Caco-2 (cell line): Measurements from ENCODE around the gene SLC38A11. TPM values are rescaled to one million over a fixed set of nuclear protein-coding genes. Genes with fewer than 3 reads are reported as not detected.

Experiments
- BruUV-seq: library from RNA; stranded (reverse); fragments of 400-500 nt; replicated peaks from 2 replicates; lab custom pipeline; 2021; lab: Mats Ljungman, UMichigan
- CTCF ChIA-PET: fragments of 300-600 bp; sonication (Branson Sonifier 250); formaldehyde crosslinking; loops from one replicate; lab custom pipeline; 2022; ENCODE audit warnings: antibody characterized with exemption; lab: Charles Lee
- POLR2A ChIA-PET: fragments of 300-600 bp; sonication (Branson Sonifier 250); formaldehyde crosslinking; loops from one replicate; lab custom pipeline; 2022; ENCODE audit warnings: antibody characterized with exemption; lab: Charles Lee
- DNase-seq, 2 experiments: peaks; one replicate each; pipeline versions ENCODE4 v3.0.0 to v3.0.0-alpha.2; 2020 to 2022
- H3K27me3 ChIP-seq: replicated peaks from 2 replicates; pipeline ENCODE4 v1.6.0; 2011; ENCODE audit warnings: low read length; ENCODE audit not compliant: control insufficient read depth, insufficient read depth
- H3K36me3 ChIP-seq: 2 replicates; pipeline ENCODE4 v1.5.1; 2011; ENCODE audit warnings: low read length; ENCODE audit not compliant: control insufficient read depth, insufficient read depth
- H3K4me1 ChIP-seq: fragments of 250-450 bp; sonication (Bioruptor Pico); 2 replicates; pipeline ENCODE4 v1.5.1; 2020; ENCODE audit warnings: mild to moderate bottlenecking
- H3K4me3 ChIP-seq: 2 replicates; pipeline ENCODE4 v1.5.1; 2011; ENCODE audit warnings: low read depth, mild to moderate bottlenecking, control low read depth, low read length
- H3K9me3 ChIP-seq: fragments of 250-450 bp; sonication (Bioruptor Pico); 2 replicates; pipeline ENCODE4 v1.5.1; 2020; ENCODE audit warnings: mild to moderate bottlenecking, moderate library complexity
- H3K27ac Mint-ChIP-seq: one replicate; pipeline ENCODE4 v1.8.0; 2022; ENCODE audit warnings: mixed read lengths; ENCODE audit not compliant: unreplicated experiment
- H3K27me3 Mint-ChIP-seq: one replicate; pipeline ENCODE4 v1.8.0; 2022; ENCODE audit warnings: mixed read lengths; ENCODE audit not compliant: insufficient read depth, unreplicated experiment
- H3K36me3 Mint-ChIP-seq: one replicate; pipeline ENCODE4 v1.8.0; 2022; ENCODE audit warnings: mild to moderate bottlenecking, mixed read lengths; ENCODE audit not compliant: insufficient read depth, unreplicated experiment
- H3K4me1 Mint-ChIP-seq: one replicate; pipeline ENCODE4 v1.8.0; 2022; ENCODE audit warnings: low read depth, mixed read lengths; ENCODE audit not compliant: unreplicated experiment
- H3K4me3 Mint-ChIP-seq: one replicate; pipeline ENCODE4 v1.8.0; 2022; ENCODE audit warnings: mild to moderate bottlenecking, moderate library complexity, mixed read lengths; ENCODE audit not compliant: unreplicated experiment
- H3K9me3 Mint-ChIP-seq: one replicate; pipeline ENCODE4 v1.8.0; 2022; ENCODE audit warnings: mixed read lengths; ENCODE audit not compliant: unreplicated experiment
- intact Hi-C: fragments of 100-400 bp; cut with micrococcal nuclease; formaldehyde crosslinking; loops from one replicate; pipeline ENCODE4 v1.10.0; 2022; ENCODE audit not compliant: unreplicated experiment
- total RNA-seq: library from RNA; stranded (reverse); gene quantifications from 2 replicates; pipeline ENCODE4 v1.2.3, GENCODE V29; 2022
- TF ChIP-seq, protein P1 (sequence below), 2 experiments: fragments of 200-600 bp in 1 of 2; IDR thresholded peaks; 1 replicate in 1 of 2; 2 replicates in 1 of 2; pipeline versions ENCODE4 v1.5.1 to v1.8.0; 2011 to 2022; ENCODE audit warnings: antibody characterized with exemption in 1 of 2, control low read depth in 1 of 2, inconsistent platforms in 1 of 2, low read depth in 1 of 2, low read length in 1 of 2, mild to moderate bottlenecking in 1 of 2, moderate library complexity in 1 of 2; ENCODE audit not compliant: insufficient read depth in 1 of 2, severe bottlenecking in 1 of 2, unreplicated experiment in 1 of 2

SLC38A11 gene
- total RNA-seq, 1 experiment from 2014 or later, result 1.6 TPM

DNA sequence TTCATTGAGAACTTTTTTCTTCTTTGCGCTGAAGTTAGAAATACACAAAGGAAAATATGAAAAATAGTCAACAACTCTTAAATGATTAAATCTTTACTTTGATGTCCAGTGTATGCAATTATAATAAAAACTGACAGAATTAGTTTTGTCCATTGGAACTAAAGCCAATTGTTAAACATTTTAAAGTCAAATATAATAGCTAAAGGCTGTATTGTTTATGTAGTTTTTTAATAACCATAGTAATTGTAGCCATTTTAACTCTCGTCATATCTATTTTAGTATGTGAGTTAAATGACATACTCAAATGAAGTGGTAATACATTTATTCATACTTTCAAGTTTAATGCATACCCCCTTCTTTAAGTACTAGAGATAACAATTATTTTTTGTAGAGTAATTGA lies 109.0 kb downstream of the SLC38A11 start:
- no peaks in the 10 kb centered on the region for H3K9me3 Mint-ChIP-seq
- ChIA-PET CTCF (no interaction called here), POLR2A (no interaction called here)
- H3K4me1 Mint-ChIP-seq, result no peaks in the 10 kb centered on the region
- Histone ChIP-seq H3K4me1 (peaks cover 27% of the 10 kb centered on the region), H3K4me3 (no peak overlapping the region), H3K27me3 (no peaks in the 10 kb centered on the region), H3K36me3 (no peaks in the 10 kb centered on the region), H3K9me3 (no peaks in the 10 kb centered on the region)
- no TSS peak for BruUV-seq
- intact Hi-C loops, result no loop called here
- no peak for DNase-seq
- H3K36me3 Mint-ChIP-seq, result no peaks in the 10 kb centered on the region
- H3K4me3 Mint-ChIP-seq, result no peak overlapping the region
- H3K27me3 Mint-ChIP-seq, result no peaks in the 10 kb centered on the region
- TF ChIP-seq, protein P1, sequence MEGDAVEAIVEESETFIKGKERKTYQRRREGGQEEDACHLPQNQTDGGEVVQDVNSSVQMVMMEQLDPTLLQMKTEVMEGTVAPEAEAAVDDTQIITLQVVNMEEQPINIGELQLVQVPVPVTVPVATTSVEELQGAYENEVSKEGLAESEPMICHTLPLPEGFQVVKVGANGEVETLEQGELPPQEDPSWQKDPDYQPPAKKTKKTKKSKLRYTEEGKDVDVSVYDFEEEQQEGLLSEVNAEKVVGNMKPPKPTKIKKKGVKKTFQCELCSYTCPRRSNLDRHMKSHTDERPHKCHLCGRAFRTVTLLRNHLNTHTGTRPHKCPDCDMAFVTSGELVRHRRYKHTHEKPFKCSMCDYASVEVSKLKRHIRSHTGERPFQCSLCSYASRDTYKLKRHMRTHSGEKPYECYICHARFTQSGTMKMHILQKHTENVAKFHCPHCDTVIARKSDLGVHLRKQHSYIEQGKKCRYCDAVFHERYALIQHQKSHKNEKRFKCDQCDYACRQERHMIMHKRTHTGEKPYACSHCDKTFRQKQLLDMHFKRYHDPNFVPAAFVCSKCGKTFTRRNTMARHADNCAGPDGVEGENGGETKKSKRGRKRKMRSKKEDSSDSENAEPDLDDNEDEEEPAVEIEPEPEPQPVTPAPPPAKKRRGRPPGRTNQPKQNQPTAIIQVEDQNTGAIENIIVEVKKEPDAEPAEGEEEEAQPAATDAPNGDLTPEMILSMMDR (IDR thresholded peaks at IDR 0.05; ENCODE audit: insufficient read depth in 1 of 2, low read depth in 1 of 2, low read length in 1 of 2, severe bottlenecking in 1 of 2, unreplicated experiment in 1 of 2), result no peak
- no peak overlapping the region for H3K27ac Mint-ChIP-seq

Other genes with a start within 250 kb of the SLC38A11 start
- 42.1 and 47.9 TPM in 2 replicates for gene COBLL1, start 113.7 kb downstream of the SLC38A11 start, total RNA-seq
- not detected in 2 replicates for gene SCN3A, start 248.5 kb upstream of the SLC38A11 start, total RNA-seq